Ascending aorta (tissue), 2 donors: ENCODE data around the gene ABCB8. TPM values are rescaled to one million over a fixed set of nuclear protein-coding genes. Genes with fewer than 3 reads are reported as not detected.

Experiments used
- DNase-seq, 2 donors: peaks; one replicate each; pipeline ENCODE4 v3.0.0-alpha.2; 2019; ENCODE audit warnings: low spot score in 2 of 2
- H3K27ac ChIP-seq, 2 donors: fragments of 200-600 bp; sonication (generic); one replicate each; pipeline ENCODE4 v1.5.1; 2016 to 2017; ENCODE audit warnings: mild to moderate bottlenecking in 1 of 2
- H3K27me3 ChIP-seq: fragments of 200-600 bp; sonication (generic); one replicate; pipeline ENCODE4 v1.5.1; 2017
- H3K36me3 ChIP-seq, 2 donors: fragments of 200-600 bp; sonication (generic); one replicate each; pipeline ENCODE4 v1.5.1; 2016
- H3K4me1 ChIP-seq, 2 donors: fragments of 200-600 bp; sonication (generic); one replicate each; pipeline ENCODE4 v1.5.1; 2016 to 2017; ENCODE audit warnings: mild to moderate bottlenecking in 1 of 2
- H3K4me3 ChIP-seq, 2 donors: fragments of 200-600 bp; sonication (generic); one replicate each; pipeline ENCODE4 v1.5.1; 2016 to 2017; ENCODE audit warnings: mild to moderate bottlenecking in 1 of 2
- H3K9me3 ChIP-seq, 2 donors: fragments of 200-600 bp; sonication (generic); one replicate each; pipeline ENCODE4 v1.5.1; 2016
- CTCF ChIP-seq, 3 experiments: fragments of 200-600 bp in 2 of 3; fragments of 450-650 bp in 1 of 3; sonication (generic) in 2 of 3; IDR thresholded peaks; one replicate each; pipeline ENCODE4 v1.5.1; 2016 to 2019; ENCODE audit warnings: antibody characterized with exemption in 3 of 3, mild to moderate bottlenecking in 1 of 3, moderate library complexity in 1 of 3
- intact Hi-C: fragments of 100-400 bp; cut with DNase I; formaldehyde crosslinking; loops from one replicate; pipeline ENCODE4 v1.15.1; 2023
- total RNA-seq: library from RNA; depleted of rRNA; stranded (reverse); fragments of >200 nt; gene quantifications from one replicate; pipeline ENCODE4 v1.1.0, GENCODE V29; 2016

The ABCB8 gene
- total RNA-seq, 1 donor from 2014 or later, result 50.8 TPM

GRCh38 chr7:151081170-151082101 lies 53.2 kb downstream of the ABCB8 start:
- H3K4me3 ChIP-seq, result peak overlapping the region; percentile 75 to 87
- no peaks in the 10 kb centered on the region for H3K9me3 ChIP-seq
- intact Hi-C loops, result loop anchor here (2.0 to 10.0 kb wide), 4 partner anchors 166 to 1367 kb away; partner anchors contain the start of genes NUB1 and SMARCD3
- H3K4me1 ChIP-seq, result peaks cover 24 to 38% of the 10 kb centered on the region in 2 donors
- TF ChIP-seq CTCF (IDR thresholded peaks at IDR 0.05), result no peak
- peaks cover 0 to 9% of the 10 kb centered on the region in 2 donors for H3K36me3 ChIP-seq
- no peak for DNase-seq
- no peaks in the 10 kb centered on the region for H3K27me3 ChIP-seq
- peak overlapping the region; percentile 95 to 96 for H3K27ac ChIP-seq

GRCh38 chr7:151082141-151083070 lies 54.2 kb downstream of the ABCB8 start:
- peak overlapping the region; percentile 95 to 96 for H3K27ac ChIP-seq

GRCh38 chr7:151083071-151083823 lies 55.0 kb downstream of the ABCB8 start, which contains the start of gene TMUB1:
Gene TMUB1 (minus strand): TSS chr7:151083493. CDS start chr7:151082563, 930 bp downstream.
- H3K4me1 ChIP-seq, result peaks cover 32 to 44% of the 10 kb centered on the region in 2 donors

More at GRCh38 chr7:151082141-151083070, 54.2 kb downstream of the ABCB8 start:
- DNase-seq, result no peak
- intact Hi-C loops, result loop anchor here (5.0 to 10.0 kb wide), 3 partner anchors 165 to 1368 kb away; partner anchors contain the start of gene SMARCD3
- TF ChIP-seq CTCF (IDR thresholded peaks at IDR 0.05), result no peak
- H3K4me1 ChIP-seq, result peaks cover 24 to 38% of the 10 kb centered on the region in 2 donors
- peaks cover 0 to 3% of the 10 kb centered on the region in 2 donors for H3K36me3 ChIP-seq
- H3K4me3 ChIP-seq, result peak overlapping the region; percentile 75 to 87
- no peaks in the 10 kb centered on the region for H3K9me3 ChIP-seq
- no peaks in the 10 kb centered on the region for H3K27me3 ChIP-seq

GRCh38 chr7:151083824-151084160 lies 55.5 kb downstream of the ABCB8 start:
- H3K27ac ChIP-seq, result peak overlapping the region; percentile 95 to 96
- intact Hi-C loops, result loop anchor here (5.0 to 10.0 kb wide), 3 partner anchors 164 to 1369 kb away; partner anchors contain the start of gene SMARCD3
- no peak for DNase-seq
- H3K4me3 ChIP-seq, result peak overlapping the region; percentile 75 to 87
- no peaks in the 10 kb centered on the region for H3K9me3 ChIP-seq
- H3K27me3 ChIP-seq, result no peaks in the 10 kb centered on the region
- peaks cover 0 to 3% of the 10 kb centered on the region in 2 donors for H3K36me3 ChIP-seq
- H3K4me1 ChIP-seq, result peaks cover 32 to 47% of the 10 kb centered on the region in 2 donors
- TF ChIP-seq CTCF (IDR thresholded peaks at IDR 0.05), result no peak

More at GRCh38 chr7:151083071-151083823, 55.0 kb downstream of the ABCB8 start, which contains the start of gene TMUB1:
- Histone ChIP-seq H3K27ac (peak within 1 kb of the TSS; percentile 95 to 96), H3K27me3 (no peaks in the 10 kb centered on the region), H3K36me3 (peaks cover 0 to 3% of the 10 kb centered on the region in 2 donors), H3K4me3 (peak within 1 kb of the TSS; percentile 75 to 87), H3K9me3 (no peaks in the 10 kb centered on the region)
- DNase-seq, result peak; percentile 42 to 93
- intact Hi-C loops, result loop anchor here (5.0 to 10.0 kb wide), 3 partner anchors 164 to 1368 kb away; partner anchors contain the start of gene SMARCD3
- TF ChIP-seq CTCF (IDR thresholded peaks at IDR 0.05), result no peak
